ENCODE data around the gene EDAR. TPM values are rescaled to one million over a fixed set of nuclear protein-coding genes. Genes with fewer than 3 reads are reported as not detected.

Gene EDAR
- polyA plus RNA-seq, 2 of the 4 experiments (the other 2 are of a cell fraction), result 0.05 to 0.26 TPM

- no peak for DNase-seq (ENCODE audit: low read depth in 1 of 2, low spot score in 1 of 2)
- ATAC-seq, result no peak
- Histone ChIP-seq H3K4me2 (no peak overlapping the region), H3K4me3 (no peak overlapping the region), H3K27ac (no peak overlapping the region), H3K4me1 (no peaks in the 10 kb centered on the region), H3K9me3 (no peaks in the 10 kb centered on the region; the same call in 2 of the 3 replicates)
- POLR2A ChIA-PET, result no interaction called here
- CTCF ChIA-PET, result no interaction called here
- WGBS (ENCODE audit: missing lambda C conversion rate), result 98% methylated on average over 2 of the region's 2 CpGs
- no peak for TF ChIP-seq ZSCAN20 (CRISPR knock-in tag; IDR thresholded peaks at IDR 0.05)
- no peak for TF ChIP-seq ELK1 (IDR thresholded peaks at IDR 0.05; ENCODE audit: low read depth, low read length)
- no peak for TF ChIP-seq HES2 (IDR thresholded peaks at IDR 0.05)
- TF ChIP-seq MAFK (IDR thresholded peaks at IDR 0.05; ENCODE audit: partially characterized antibody), result no peak
- no peak for TF ChIP-seq HMGXB4 (CRISPR knock-in tag; IDR thresholded peaks at IDR 0.05; ENCODE audit: borderline replicate concordance)
- no peak for FAIRE-seq
Measured at GRCh38 chr2:108877506-108877905, 111.5 kb downstream of the EDAR start.

- CTCF ChIA-PET, result no interaction called here
- ATAC-seq, result no peak
- Histone ChIP-seq H3K9me3 (peaks cover 9% of the 10 kb centered on the region; the same call in 2 of the 3 replicates), H3K4me3 (no peak overlapping the region), H3K27ac (no peak overlapping the region), H3K4me2 (no peak overlapping the region), H3K4me1 (no peaks in the 10 kb centered on the region)
- POLR2A ChIA-PET, result no interaction called here
- 95% methylated on average over 5 of the region's 5 CpGs for WGBS (ENCODE audit: missing lambda C conversion rate)
- TF ChIP-seq CEBPB (IDR thresholded peaks at IDR 0.05) (no peak), ZC3H11A (IDR thresholded peaks at IDR 0.05) (no peak), TFCP2L1 (CRISPR knock-in tag; IDR thresholded peaks at IDR 0.05) (no peak), KDM5A (IDR thresholded peaks at IDR 0.05) (no peak), BCL3 (IDR thresholded peaks at IDR 0.05) (no peak), PHF8 (IDR thresholded peaks at IDR 0.05; ENCODE audit: borderline replicate concordance, low read depth) (no peak), RNF2 (IDR thresholded peaks at IDR 0.05; ENCODE audit: borderline replicate concordance, low read depth) (no peak), BHLHE40 (IDR thresholded peaks at IDR 0.05; ENCODE audit: low read depth, low read length) (no peak)
- FAIRE-seq, result no peak
- DNase-seq (ENCODE audit: low read depth in 1 of 2, low spot score in 1 of 2), result no peak
Measured at GRCh38 chr2:108870069-108870644, 118.9 kb downstream of the EDAR start.

- FAIRE-seq, result no peak
Measured at GRCh38 chr2:108869542-108869941, 119.5 kb downstream of the EDAR start.

More at GRCh38 chr2:108869542-108869941, 119.5 kb downstream of the EDAR start:
- Histone ChIP-seq H3K4me1 (no peaks in the 10 kb centered on the region), H3K4me2 (no peak overlapping the region), H3K9me3 (peaks cover 9% of the 10 kb centered on the region; the same call in 2 of the 3 replicates), H3K27ac (no peak overlapping the region), H3K4me3 (no peak overlapping the region)
- DNase-seq (ENCODE audit: low read depth in 1 of 2, low spot score in 1 of 2) (no peak), ATAC-seq (no peak)
- 89% methylated on average over 3 of the region's 3 CpGs for WGBS (ENCODE audit: missing lambda C conversion rate)
- ChIA-PET POLR2A (no interaction called here), CTCF (interaction anchor here (0.8 kb wide), 1 partner anchor 147 kb away, joined by 3 read pairs; no protein-coding TSS in a partner anchor)
- TF ChIP-seq RCOR1 (IDR thresholded peaks at IDR 0.05; ENCODE audit: low read depth, low read length), result no peak
- TF ChIP-seq EHMT2 (IDR thresholded peaks at IDR 0.05; ENCODE audit: low read depth), result no peak
- no peak for TF ChIP-seq MAX (IDR thresholded peaks at IDR 0.05)
- no peak for TF ChIP-seq HOXB5 (CRISPR knock-in tag; IDR thresholded peaks at IDR 0.05)
- no peak for TF ChIP-seq EHF (CRISPR knock-in tag; IDR thresholded peaks at IDR 0.05)
- no peak for TF ChIP-seq FOSL2 (IDR thresholded peaks at IDR 0.05)
- TF ChIP-seq FOSL2 (CRISPR knock-in tag; IDR thresholded peaks at IDR 0.05), result no peak
- no peak for TF ChIP-seq ZC3H11A (IDR thresholded peaks at IDR 0.05)
- no peak for TF ChIP-seq KDM1A (IDR thresholded peaks at IDR 0.05; ENCODE audit: low read depth)
- no peak for TF ChIP-seq ZNF302 (CRISPR knock-in tag; IDR thresholded peaks at IDR 0.05)
- no peak for TF ChIP-seq CHD4 (IDR thresholded peaks at IDR 0.05; ENCODE audit: borderline replicate concordance)
- no peak for TF ChIP-seq HEYL (CRISPR knock-in tag; IDR thresholded peaks at IDR 0.05)
